ENCODE measurements around the gene SLC22A23. TPM values are rescaled to one million over a fixed set of nuclear protein-coding genes. Genes with fewer than 3 reads are reported as not detected.

SLC22A23 gene
- total RNA-seq, 2 experiments from 2014 or later, result 1.3 to 1.4 TPM

DNA sequence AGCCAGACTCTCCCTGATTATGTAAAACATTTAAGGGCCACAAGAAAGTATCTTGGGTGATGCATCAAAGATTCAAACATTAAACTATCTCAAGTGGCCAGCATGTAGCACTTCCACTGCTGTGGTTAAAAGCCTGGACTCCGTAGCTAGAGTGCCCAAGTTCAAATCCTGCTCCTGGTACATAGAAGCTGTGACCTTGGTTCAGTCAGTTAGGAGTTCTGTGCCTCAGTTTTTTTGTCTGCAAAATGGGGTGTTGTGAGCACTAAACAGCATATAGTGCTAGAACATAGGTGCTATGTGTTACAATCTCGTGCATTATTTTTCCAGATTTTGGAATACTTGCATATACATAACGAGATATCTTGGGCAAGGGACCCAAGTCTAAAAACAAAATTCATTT is 129.4 kb downstream of the SLC22A23 start:
- Mint-ChIP-seq H3K36me3 (ENCODE audit: low read depth) (no peaks in the 10 kb centered on the region), H3K4me1 (ENCODE audit: low read depth) (peaks cover 3% of the 10 kb centered on the region), H3K27ac (no peak overlapping the region), H3K9me3 (no peaks in the 10 kb centered on the region), H3K4me3 (no peak overlapping the region), H3K27me3 (ENCODE audit: low read depth) (no peaks in the 10 kb centered on the region)
- no peak for DNase-seq
- intact Hi-C loops (cut with micrococcal nuclease), result no loop called here
- CTCF ChIA-PET, result no interaction called here

DNA sequence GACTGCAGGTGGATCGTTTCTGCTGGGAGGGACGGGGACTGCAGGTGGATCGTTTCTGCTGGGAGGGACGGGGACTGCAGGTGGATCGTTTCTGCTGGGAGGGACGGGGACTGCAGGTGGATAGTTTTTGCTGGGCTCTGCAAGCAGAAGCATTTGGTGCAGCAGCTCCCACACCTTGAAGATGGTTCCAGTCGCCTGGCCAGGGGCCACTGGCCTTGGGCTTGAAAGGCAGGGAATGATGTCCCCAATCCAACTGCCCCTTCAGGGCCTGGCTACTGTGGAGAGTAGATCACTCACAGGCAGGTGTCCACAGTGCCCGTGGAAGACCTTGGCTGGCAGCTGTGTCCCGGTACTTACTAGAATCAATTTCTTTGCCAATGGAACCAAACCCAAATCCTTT is 129.9 kb downstream of the SLC22A23 start:
- no peaks in the 10 kb centered on the region for H3K9me3 Mint-ChIP-seq
- H3K4me3 Mint-ChIP-seq, result no peak overlapping the region
- H3K27ac Mint-ChIP-seq, result no peak overlapping the region
- no peaks in the 10 kb centered on the region for H3K27me3 Mint-ChIP-seq (ENCODE audit: low read depth)
- DNase-seq, result no peak
- H3K36me3 Mint-ChIP-seq (ENCODE audit: low read depth), result no peaks in the 10 kb centered on the region
- H3K4me1 Mint-ChIP-seq (ENCODE audit: low read depth), result peaks cover 3% of the 10 kb centered on the region
- CTCF ChIA-PET, result no interaction called here
- intact Hi-C loops (cut with micrococcal nuclease), result no loop called here

DNA sequence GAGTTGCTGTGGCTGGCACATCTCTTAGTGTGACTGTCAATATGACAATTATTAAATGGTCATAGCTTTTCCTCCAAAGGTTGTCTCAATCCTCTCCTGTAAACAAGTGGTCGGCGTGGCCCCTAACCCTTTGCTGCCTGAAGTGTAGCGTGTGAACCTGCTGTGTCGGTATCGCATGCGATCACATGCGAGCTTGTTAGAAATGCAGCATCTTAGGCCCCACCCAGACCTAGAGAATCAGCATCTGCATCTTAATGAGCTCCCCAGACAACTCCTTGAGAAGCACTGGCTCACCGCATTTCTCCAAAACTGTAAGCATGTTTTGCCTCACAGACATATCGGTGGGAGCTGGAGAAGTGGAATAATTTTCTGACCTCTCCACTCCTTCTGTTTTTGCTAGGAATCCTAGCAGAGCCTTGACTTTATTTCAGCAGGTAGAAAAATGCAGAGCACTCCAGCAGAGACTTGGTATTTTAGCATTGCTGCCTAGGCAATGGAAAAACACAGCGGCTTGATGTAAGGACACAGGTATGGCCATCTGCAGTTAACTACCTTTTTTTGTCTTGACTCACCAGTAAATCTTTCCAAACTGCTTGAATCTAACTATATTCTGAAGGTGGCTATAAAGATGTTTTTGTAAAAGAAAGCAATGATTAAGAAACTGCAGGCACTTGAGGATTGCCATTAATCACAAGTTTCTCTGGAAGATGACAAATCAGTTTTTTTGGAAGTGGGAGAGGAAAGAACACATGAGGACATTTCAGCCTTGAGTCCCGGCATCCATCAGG is 130.5 kb downstream of the SLC22A23 start:
- peaks cover 3% of the 10 kb centered on the region for H3K4me1 Mint-ChIP-seq (ENCODE audit: low read depth)
- CTCF ChIA-PET, result interaction anchor here (0.6 kb wide), 1 partner anchor 592 kb away, joined by 3 read pairs; no protein-coding TSS in a partner anchor
- no peaks in the 10 kb centered on the region for H3K36me3 Mint-ChIP-seq (ENCODE audit: low read depth)
- no peaks in the 10 kb centered on the region for H3K9me3 Mint-ChIP-seq
- no peak for DNase-seq
- intact Hi-C loops (cut with micrococcal nuclease), result no loop called here
- H3K27me3 Mint-ChIP-seq (ENCODE audit: low read depth), result no peaks in the 10 kb centered on the region
- H3K4me3 Mint-ChIP-seq, result no peak overlapping the region
- H3K27ac Mint-ChIP-seq, result no peak overlapping the region

DNA sequence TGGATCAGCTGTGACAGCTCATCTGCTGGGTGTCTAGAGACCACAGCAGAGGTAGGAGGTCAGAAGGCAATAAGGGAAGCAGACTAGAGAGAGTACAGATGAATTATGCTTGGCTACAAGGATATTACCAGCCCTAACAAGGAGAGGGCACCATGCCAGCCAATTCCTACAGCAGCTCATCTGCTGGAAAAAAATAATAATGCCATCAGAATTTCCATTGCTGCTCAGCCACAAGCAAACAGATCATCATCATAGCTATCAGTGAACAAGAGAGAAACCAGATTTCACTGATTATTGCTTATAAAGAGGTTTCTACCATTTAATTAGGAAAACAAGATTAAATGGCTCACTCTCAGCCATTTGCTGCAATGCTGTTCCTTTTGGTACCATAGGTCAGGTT is 131.6 kb downstream of the SLC22A23 start:
- intact Hi-C loops (cut with micrococcal nuclease), result no loop called here
- CTCF ChIA-PET, result interaction anchor here (1.3 kb wide), 1 partner anchor 8 kb away, joined by 3 read pairs; no protein-coding TSS in a partner anchor
- Mint-ChIP-seq H3K9me3 (no peaks in the 10 kb centered on the region), H3K4me1 (ENCODE audit: low read depth) (peaks cover 3% of the 10 kb centered on the region), H3K27ac (no peak overlapping the region), H3K27me3 (ENCODE audit: low read depth) (no peaks in the 10 kb centered on the region), H3K36me3 (ENCODE audit: low read depth) (no peaks in the 10 kb centered on the region), H3K4me3 (no peak overlapping the region)
- no peak for DNase-seq

DNA sequence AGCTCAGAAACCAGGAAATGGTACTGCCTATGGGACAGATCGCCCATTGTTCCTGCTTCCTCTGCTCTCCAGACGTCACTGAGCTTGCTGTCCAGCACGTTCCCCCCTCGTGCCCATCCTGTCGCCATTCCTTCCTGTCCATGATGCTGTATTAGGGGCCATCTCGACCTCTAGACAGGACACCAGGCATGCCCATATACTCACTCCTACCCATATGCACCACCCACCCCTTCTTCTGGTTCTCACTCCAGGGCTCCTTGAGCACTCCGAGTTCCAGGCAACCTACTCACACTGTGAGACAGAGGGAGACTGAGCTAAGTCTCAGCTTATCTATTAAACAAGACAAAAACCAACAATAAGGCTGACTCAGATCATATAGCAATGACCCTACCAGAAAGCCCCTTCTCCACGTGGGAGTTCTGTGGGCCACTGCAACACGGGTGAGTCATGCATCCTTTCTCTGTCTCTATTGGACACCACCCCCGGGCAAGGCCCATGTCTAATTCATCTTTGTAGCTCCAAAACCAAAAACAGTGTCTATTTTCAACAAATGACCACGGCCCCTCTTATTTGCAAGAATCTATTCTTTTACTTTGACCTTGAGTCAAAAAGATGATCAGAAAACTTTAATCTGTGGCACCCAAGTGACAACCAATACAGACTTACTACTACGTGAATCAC is 132.4 kb downstream of the SLC22A23 start:
- peaks cover 3% of the 10 kb centered on the region for H3K4me1 Mint-ChIP-seq (ENCODE audit: low read depth)
- intact Hi-C loops (cut with micrococcal nuclease), result no loop called here
- CTCF ChIA-PET, result interaction anchor here (1.3 kb wide), 1 partner anchor 9 kb away, joined by 3 read pairs; no protein-coding TSS in a partner anchor
- no peak overlapping the region for H3K4me3 Mint-ChIP-seq
- DNase-seq, result peak; percentile 35
- H3K27ac Mint-ChIP-seq, result no peak overlapping the region
- H3K36me3 Mint-ChIP-seq (ENCODE audit: low read depth), result no peaks in the 10 kb centered on the region
- H3K9me3 Mint-ChIP-seq, result no peaks in the 10 kb centered on the region
- no peaks in the 10 kb centered on the region for H3K27me3 Mint-ChIP-seq (ENCODE audit: low read depth)

DNA sequence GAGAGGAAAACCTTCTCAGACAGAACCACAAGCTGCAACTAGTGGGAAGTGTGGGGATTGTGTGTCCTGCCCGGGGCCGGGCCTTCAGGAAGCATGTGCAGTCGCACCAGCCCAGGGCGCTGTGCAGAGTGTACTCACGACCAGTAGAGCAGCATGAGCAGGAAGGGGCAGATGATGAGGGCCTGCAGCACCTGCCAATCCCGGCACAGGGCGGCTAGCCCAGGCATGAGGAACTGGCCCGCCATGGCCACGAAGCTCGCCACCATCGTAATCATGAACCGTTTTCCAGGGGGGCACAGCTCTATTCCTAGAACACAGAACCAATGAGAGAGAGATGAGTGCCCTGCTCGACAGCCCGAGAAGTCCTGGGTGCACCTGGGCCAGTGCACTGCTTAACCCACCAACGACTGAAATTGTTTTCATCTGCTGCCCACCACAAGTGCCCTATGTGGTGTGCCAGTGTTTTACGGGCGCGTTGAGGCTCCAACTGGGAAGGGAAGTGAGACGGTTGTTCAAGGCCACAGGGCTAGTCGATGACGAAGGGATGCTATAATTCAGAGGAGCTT is 133.1 kb downstream of the SLC22A23 start:
- intact Hi-C loops (cut with micrococcal nuclease), result no loop called here
- no peak overlapping the region for H3K4me3 Mint-ChIP-seq
- H3K27me3 Mint-ChIP-seq (ENCODE audit: low read depth), result no peaks in the 10 kb centered on the region
- CTCF ChIA-PET, result interaction anchor here (1.3 kb wide), 1 partner anchor 9 kb away, joined by 3 read pairs; no protein-coding TSS in a partner anchor
- no peaks in the 10 kb centered on the region for H3K9me3 Mint-ChIP-seq
- no peak for DNase-seq
- no peaks in the 10 kb centered on the region for H3K36me3 Mint-ChIP-seq (ENCODE audit: low read depth)
- no peak overlapping the region for H3K27ac Mint-ChIP-seq
- peaks cover 9% of the 10 kb centered on the region for H3K4me1 Mint-ChIP-seq (ENCODE audit: low read depth)

DNA sequence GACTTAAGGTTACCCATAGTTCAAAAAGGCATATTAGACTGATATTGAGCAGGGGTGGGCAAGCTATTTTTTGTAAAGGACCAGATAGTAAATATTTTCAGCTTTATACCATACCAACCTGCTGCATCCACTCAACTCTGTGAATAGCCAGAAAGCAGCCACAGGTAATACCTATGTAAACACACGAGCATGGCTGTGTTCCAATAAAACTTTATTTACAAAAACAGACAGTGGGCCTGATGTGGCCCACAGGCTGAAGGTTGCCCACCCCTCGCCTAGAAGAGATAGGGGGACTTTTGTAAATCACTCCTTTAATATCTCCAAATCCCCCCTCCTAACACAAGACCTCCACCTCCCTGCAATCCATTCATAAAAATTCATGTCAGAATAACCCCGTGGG is 133.7 kb downstream of the SLC22A23 start:
- H3K27me3 Mint-ChIP-seq (ENCODE audit: low read depth), result no peaks in the 10 kb centered on the region
- H3K36me3 Mint-ChIP-seq (ENCODE audit: low read depth), result no peaks in the 10 kb centered on the region
- CTCF ChIA-PET, result no interaction called here
- H3K27ac Mint-ChIP-seq, result no peak overlapping the region
- DNase-seq, result no peak
- H3K9me3 Mint-ChIP-seq, result no peaks in the 10 kb centered on the region
- H3K4me1 Mint-ChIP-seq (ENCODE audit: low read depth), result peaks cover 16% of the 10 kb centered on the region
- intact Hi-C loops (cut with micrococcal nuclease), result no loop called here
- no peak overlapping the region for H3K4me3 Mint-ChIP-seq

DNA sequence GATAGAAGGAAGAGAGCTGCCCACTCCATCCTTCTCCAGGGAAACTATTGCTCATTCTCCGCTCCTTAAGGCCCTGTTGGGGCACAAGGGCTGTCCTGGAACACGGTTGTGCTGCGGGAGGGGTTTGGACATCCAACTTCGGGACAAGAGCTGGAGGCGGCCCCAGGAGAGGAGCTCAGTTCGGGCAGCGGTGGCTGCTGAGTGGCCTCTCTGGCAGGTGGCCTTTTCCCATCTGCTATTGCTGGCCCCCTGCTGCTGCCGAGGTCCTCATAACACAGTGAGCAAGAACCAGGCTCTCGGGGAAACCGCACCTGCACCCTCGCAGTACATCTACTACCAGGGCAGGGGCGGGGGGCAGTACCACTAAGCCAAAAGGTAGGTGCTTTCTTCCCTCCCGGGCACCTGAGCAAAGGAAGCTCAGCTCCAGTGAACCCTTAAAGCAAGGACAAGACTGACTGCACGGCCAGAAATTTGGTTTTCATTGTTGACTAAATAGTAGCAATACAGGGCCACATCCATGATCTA is 134.4 kb downstream of the SLC22A23 start:
- H3K9me3 Mint-ChIP-seq, result no peaks in the 10 kb centered on the region
- no peak overlapping the region for H3K27ac Mint-ChIP-seq
- H3K36me3 Mint-ChIP-seq (ENCODE audit: low read depth), result no peaks in the 10 kb centered on the region
- peaks cover 23% of the 10 kb centered on the region for H3K4me1 Mint-ChIP-seq (ENCODE audit: low read depth)
- no peak overlapping the region for H3K4me3 Mint-ChIP-seq
- DNase-seq, result no peak
- no peaks in the 10 kb centered on the region for H3K27me3 Mint-ChIP-seq (ENCODE audit: low read depth)
- CTCF ChIA-PET, result no interaction called here
- intact Hi-C loops (cut with micrococcal nuclease), result no loop called here

DNA sequence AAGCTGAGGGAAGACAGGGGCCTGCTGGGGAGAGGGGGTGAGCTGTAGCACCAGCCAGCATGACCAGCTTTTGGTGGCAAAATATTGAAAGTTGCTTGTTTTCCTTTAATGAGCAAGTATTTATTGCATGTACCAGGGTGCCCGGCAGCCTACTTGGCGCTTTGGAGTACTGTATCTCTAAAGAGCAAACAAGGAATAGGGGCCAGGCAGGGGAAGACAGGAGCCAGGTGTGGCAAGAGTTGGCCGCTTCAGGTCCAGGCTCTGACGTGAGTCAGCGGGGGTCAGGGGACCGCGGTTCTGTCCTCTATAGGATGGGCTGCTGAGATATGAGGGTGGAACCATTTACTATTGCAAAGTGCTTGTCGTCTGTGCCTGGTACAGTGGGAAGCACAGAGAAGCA is 135.0 kb downstream of the SLC22A23 start:
- intact Hi-C loops (cut with micrococcal nuclease), result no loop called here
- H3K4me3 Mint-ChIP-seq, result no peak overlapping the region
- H3K9me3 Mint-ChIP-seq, result no peaks in the 10 kb centered on the region
- H3K36me3 Mint-ChIP-seq (ENCODE audit: low read depth), result no peaks in the 10 kb centered on the region
- H3K27me3 Mint-ChIP-seq (ENCODE audit: low read depth), result no peaks in the 10 kb centered on the region
- no peak for DNase-seq
- CTCF ChIA-PET, result no interaction called here
- peaks cover 26% of the 10 kb centered on the region for H3K4me1 Mint-ChIP-seq (ENCODE audit: low read depth)
- no peak overlapping the region for H3K27ac Mint-ChIP-seq

DNA sequence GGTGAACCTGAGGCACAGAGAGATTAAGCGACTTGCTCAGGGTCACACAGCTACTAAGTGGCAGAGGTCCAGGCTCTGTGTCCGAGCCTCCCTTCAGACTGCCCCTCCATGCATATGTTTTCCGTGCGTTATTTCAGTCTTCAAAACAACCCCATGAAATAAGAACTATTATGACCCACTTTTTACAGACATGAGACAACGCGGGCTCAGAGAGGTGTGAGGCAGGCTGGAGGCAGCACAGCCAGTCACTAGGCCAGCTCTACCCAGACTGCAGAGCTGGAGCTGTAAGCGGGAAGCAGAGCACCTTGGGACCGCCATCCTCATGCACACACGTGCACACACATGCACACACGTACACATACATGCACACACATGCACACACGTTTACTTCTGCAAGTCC is 135.8 kb downstream of the SLC22A23 start:
- Mint-ChIP-seq H3K36me3 (ENCODE audit: low read depth) (no peaks in the 10 kb centered on the region), H3K4me3 (no peak overlapping the region), H3K27ac (no peak overlapping the region), H3K27me3 (ENCODE audit: low read depth) (no peaks in the 10 kb centered on the region), H3K4me1 (ENCODE audit: low read depth) (peaks cover 27% of the 10 kb centered on the region), H3K9me3 (no peaks in the 10 kb centered on the region)
- DNase-seq, result no peak
- CTCF ChIA-PET, result no interaction called here
- intact Hi-C loops (cut with micrococcal nuclease), result no loop called here

DNA sequence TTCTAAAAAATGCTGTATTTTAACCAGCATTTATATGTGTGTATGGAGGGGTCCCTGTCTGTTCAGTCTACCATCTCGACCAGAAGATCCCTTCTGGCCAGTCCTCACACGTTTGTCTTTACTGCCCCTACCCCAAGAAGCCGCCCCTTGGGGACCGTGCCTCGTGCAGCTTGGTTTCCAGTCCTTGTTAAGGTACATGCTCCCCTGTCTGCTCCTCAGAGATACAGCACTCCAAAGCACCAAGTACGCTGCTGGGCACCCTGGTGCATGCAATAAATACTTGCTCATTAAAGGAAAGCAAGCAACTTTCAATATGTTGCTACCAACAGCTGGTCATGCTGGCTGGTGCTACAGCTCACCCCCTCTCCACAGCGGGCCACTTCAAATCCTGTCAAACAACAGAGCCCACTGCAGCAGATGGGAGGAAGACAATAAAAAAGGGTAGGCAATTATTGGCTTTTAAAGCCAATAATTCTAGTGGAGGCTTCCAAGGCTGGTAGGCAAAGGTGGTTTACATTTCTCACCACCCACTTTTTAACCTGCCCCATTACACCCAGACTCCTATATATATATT is 136.5 kb downstream of the SLC22A23 start:
- Mint-ChIP-seq H3K4me1 (ENCODE audit: low read depth) (peaks cover 27% of the 10 kb centered on the region), H3K4me3 (no peak overlapping the region), H3K27ac (no peak overlapping the region), H3K36me3 (ENCODE audit: low read depth) (no peaks in the 10 kb centered on the region), H3K9me3 (no peaks in the 10 kb centered on the region), H3K27me3 (ENCODE audit: low read depth) (no peaks in the 10 kb centered on the region)
- no peak for DNase-seq
- intact Hi-C loops (cut with micrococcal nuclease), result no loop called here
- CTCF ChIA-PET, result no interaction called here

DNA sequence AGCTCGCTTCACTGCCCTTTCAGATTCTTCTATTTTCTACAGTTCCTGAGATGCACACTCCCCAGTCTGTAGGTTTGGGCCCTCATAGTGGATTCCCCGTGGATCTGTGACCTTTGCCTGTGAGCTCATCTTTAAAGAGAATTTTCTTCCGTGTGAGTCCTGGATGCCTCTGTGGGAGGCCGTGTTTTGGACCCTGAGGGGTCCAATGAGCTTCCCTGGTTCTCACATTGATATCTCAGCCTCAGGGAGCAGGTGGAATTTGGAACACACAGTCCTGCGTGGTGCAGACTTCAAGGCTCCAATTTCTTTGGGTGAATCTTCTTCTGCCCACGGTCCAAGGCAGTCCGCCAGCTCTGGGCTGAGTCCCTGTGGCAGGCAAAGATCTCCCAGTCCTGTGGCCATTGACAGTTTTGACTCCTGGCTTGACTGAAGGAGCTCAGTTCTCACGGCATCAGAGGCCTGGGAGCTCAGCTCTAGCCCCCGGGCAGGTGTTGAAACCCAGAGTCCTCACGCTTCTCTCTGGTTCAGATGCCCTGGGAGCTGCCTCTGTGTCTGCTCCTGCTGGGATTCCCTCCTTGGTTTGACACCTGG is 137.1 kb downstream of the SLC22A23 start:
- Mint-ChIP-seq H3K4me1 (ENCODE audit: low read depth) (peaks cover 27% of the 10 kb centered on the region), H3K9me3 (no peaks in the 10 kb centered on the region), H3K27ac (no peak overlapping the region), H3K36me3 (ENCODE audit: low read depth) (no peaks in the 10 kb centered on the region), H3K4me3 (no peak overlapping the region), H3K27me3 (ENCODE audit: low read depth) (no peaks in the 10 kb centered on the region)
- no peak for DNase-seq
- CTCF ChIA-PET, result interaction anchor here (0.6 kb wide), 1 partner anchor 416 kb away, joined by 3 read pairs; no protein-coding TSS in a partner anchor
- intact Hi-C loops (cut with micrococcal nuclease), result loop anchor here (5.0 kb wide), 1 partner anchor 138 kb away; the partner anchor contains the start of gene SLC22A23
